GM23248 (cell line): ENCODE results near the gene MOV10L1. TPM values are rescaled to one million over a fixed set of nuclear protein-coding genes. Genes with fewer than 3 reads are reported as not detected.

Experiments used
- DNase-seq: peaks from one replicate; pipeline ENCODE4 v3.0.0-alpha.2; 2015
- H2AFZ ChIP-seq: fragments of 200-600 bp; sonication (generic); 2 replicates; pipeline ENCODE4 v1.6.1; 2016; ENCODE audit warnings: antibody characterized with exemption
- H3F3A ChIP-seq: fragments of 200-600 bp; sonication (generic); 2 replicates; pipeline ENCODE4 v1.6.1; 2016; ENCODE audit warnings: mild to moderate bottlenecking, antibody characterized with exemption, mixed run types; ENCODE audit not compliant: insufficient read depth
- H3K27ac ChIP-seq: fragments of 200-600 bp; sonication (generic); 2 replicates; pipeline ENCODE4 v1.5.1; 2016; ENCODE audit warnings: mild to moderate bottlenecking
- H3K27me3 ChIP-seq: fragments of 200-600 bp; sonication (generic); replicated peaks from 2 replicates; pipeline ENCODE4 v1.6.1; 2016; ENCODE audit warnings: mild to moderate bottlenecking; ENCODE audit not compliant: insufficient read depth
- H3K36me3 ChIP-seq: fragments of 200-600 bp; sonication (generic); 2 replicates; pipeline ENCODE4 v1.6.1; 2016; ENCODE audit warnings: low read depth, mild to moderate bottlenecking
- H3K4me1 ChIP-seq: fragments of 200-600 bp; sonication (generic); 2 replicates; pipeline ENCODE4 v1.6.1; 2016; ENCODE audit warnings: mild to moderate bottlenecking; ENCODE audit not compliant: insufficient read depth
- H3K4me2 ChIP-seq: fragments of 200-600 bp; sonication (generic); one replicate; pipeline ENCODE4 v1.6.1; 2016; ENCODE audit warnings: mild to moderate bottlenecking; ENCODE audit not compliant: unreplicated experiment
- H3K4me3 ChIP-seq: fragments of 200-600 bp; sonication (generic); 2 replicates; pipeline ENCODE4 v1.5.1; 2016; ENCODE audit warnings: mild to moderate bottlenecking
- H3K79me2 ChIP-seq: fragments of 200-600 bp; sonication (generic); 2 replicates; pipeline ENCODE4 v1.6.1; 2016; ENCODE audit warnings: mild to moderate bottlenecking; ENCODE audit not compliant: insufficient read depth
- H3K9ac ChIP-seq: fragments of 200-600 bp; sonication (generic); 2 replicates; pipeline ENCODE4 v1.6.1; 2016; ENCODE audit warnings: mild to moderate bottlenecking
- H3K9me2 ChIP-seq: fragments of 200-600 bp; sonication (generic); 2 replicates; pipeline ENCODE4 v1.6.1; 2016; ENCODE audit warnings: mixed run types, mild to moderate bottlenecking, moderate library complexity; ENCODE audit not compliant: insufficient read depth
- H3K9me3 ChIP-seq: fragments of 200-600 bp; sonication (generic); one replicate; pipeline ENCODE4 v1.6.1; 2017; ENCODE audit warnings: low read depth
- H4K20me1 ChIP-seq: fragments of 200-600 bp; sonication (generic); 2 replicates; pipeline ENCODE4 v1.6.0; 2016; ENCODE audit not compliant: insufficient read depth
- EZH2 ChIP-seq: fragments of 200-600 bp; sonication (generic); IDR thresholded peaks from 2 replicates; pipeline ENCODE4 v1.6.1; 2018; ENCODE audit warnings: antibody characterized with exemption, mild to moderate bottlenecking; ENCODE audit not compliant: insufficient read depth, poor library complexity, severe bottlenecking
- EZH2phosphoT487 ChIP-seq: fragments of 200-600 bp; sonication (generic); IDR thresholded peaks from 2 replicates; pipeline ENCODE4 v1.6.1; 2018; ENCODE audit warnings: antibody characterized with exemption, moderate library complexity, mild to moderate bottlenecking, low read depth; ENCODE audit not compliant: insufficient read depth
- WGBS, 2 experiments: methylation state at CpG; one replicate each; pipeline ENCODE4 v1.1.6; 2015 to 2017; ENCODE audit warnings: low lambda C conversion rate in 2 of 2, low coverage in 1 of 2; ENCODE audit errors: missing lambda C conversion rate in 2 of 2; 5-methylcytosine and 5-hydroxymethylcytosine counted together
- in situ Hi-C: fragments of 300-500 bp; cut with MboI; formaldehyde crosslinking; loops from 2 replicates; pipeline ENCODE4 v1.15.0; 2020
- polyA plus RNA-seq: library from polyadenylated mRNA; unstranded; fragments of >200 nt; fragmentation: Nextera tagmentation; extraction: Ambion mirVana; gene quantifications from 2 replicates; pipeline ENCODE4 v1.2.1, GENCODE V29; 2016
- total RNA-seq: library from RNA; depleted of rRNA; stranded (reverse); fragments of >200 nt; shearing (Covaris generic); gene quantifications from 2 replicates; pipeline ENCODE4 v1.2.3, GENCODE V29; 2014

The MOV10L1 gene
- total and polyA plus RNA-seq, 2 experiments from 2014 or later: not detected

DNA sequence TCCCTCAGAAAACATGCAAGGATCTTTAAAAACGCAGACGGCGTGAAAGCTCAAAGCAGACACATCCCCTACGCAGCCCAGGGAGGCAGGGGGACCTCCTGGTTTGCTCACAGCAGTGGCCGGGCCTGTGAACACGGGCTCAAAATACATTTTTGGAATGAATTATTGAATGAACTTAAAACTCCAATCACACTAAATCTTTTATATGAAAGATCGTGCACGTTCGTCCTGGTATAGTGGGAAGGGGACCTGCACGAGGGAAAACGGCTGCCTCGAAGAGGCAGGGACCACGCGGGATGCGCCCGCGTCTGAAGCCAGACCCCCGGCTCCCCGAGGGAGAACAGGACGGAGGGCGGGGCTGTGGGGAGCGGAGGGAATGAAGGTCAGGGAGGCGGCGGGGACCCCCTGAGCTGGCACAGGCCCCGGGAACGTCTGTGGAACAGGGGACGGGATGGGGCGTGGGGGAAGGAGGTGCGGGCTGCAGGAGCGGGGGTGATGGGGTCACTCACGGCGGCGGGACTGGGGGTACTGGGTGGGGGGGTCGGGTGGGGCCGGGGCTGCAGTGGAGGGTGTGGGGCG is 79.5 kb downstream of the MOV10L1 start:
- Histone ChIP-seq H2AFZ (no peak overlapping the region), H3K79me2 (no peaks in the 10 kb centered on the region), H3K9ac (no peak overlapping the region), H3K27me3 (peaks cover 17% of the 10 kb centered on the region), H3F3A (no peaks in the 10 kb centered on the region), H3K27ac (no peak overlapping the region), H3K9me2 (no peaks in the 10 kb centered on the region), H3K4me1 (no peaks in the 10 kb centered on the region), H3K36me3 (no peaks in the 10 kb centered on the region), H3K9me3 (no peaks in the 10 kb centered on the region), H3K4me2 (no peak overlapping the region), H3K4me3 (no peak overlapping the region), H4K20me1 (no peaks in the 10 kb centered on the region)
- in situ Hi-C loops: no loop called here
- WGBS, 2 experiments: 6 to 7% methylated on average over 24 to 36 of the region's 36 CpGs
- peak; percentile 16 for DNase-seq
- TF ChIP-seq EZH2 (peak; percentile 85), EZH2phosphoT487 (0 out of 2 replicates have a peak, but pooled peaks have one; percentile 56)

DNA sequence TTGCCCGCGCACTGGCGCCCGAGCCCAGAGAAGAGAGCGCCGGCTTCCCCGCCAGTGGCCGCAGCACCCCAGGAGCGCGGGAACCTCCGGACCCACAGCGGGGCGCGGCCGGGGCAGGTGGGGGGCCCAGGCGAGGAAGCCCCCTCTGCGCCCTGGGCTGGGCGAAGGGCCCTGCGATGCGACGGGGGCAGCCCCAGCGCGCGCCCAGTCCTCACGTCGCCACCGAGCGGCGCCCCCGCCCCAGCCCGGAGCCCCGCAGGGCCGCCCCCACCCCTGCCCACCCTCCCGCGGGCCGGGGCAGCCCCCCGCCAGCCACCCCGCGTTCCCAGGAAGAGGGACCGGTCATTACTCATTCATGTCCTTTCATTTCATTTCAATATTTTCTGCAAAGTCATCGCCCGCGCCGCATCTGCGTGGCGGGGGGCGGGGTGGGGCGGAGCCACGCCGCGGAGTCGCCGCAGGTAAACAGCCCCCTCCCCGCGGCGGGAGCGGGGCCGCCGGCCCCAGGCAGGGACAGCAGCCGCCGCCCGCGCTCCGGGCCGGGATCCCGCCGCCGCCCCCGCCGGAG is 80.1 kb downstream of the MOV10L1 start:
- in situ Hi-C loops: no loop called here
- Histone ChIP-seq H3K4me3 (peak overlapping the region; percentile 53), H3K9ac (no peak overlapping the region), H3K36me3 (no peaks in the 10 kb centered on the region), H3K4me1 (no peaks in the 10 kb centered on the region), H3F3A (no peaks in the 10 kb centered on the region), H3K9me2 (no peaks in the 10 kb centered on the region), H3K27me3 (peaks cover 17% of the 10 kb centered on the region), H3K79me2 (no peaks in the 10 kb centered on the region), H3K4me2 (no peak overlapping the region), H3K9me3 (no peaks in the 10 kb centered on the region), H2AFZ (no peak overlapping the region), H4K20me1 (no peaks in the 10 kb centered on the region), H3K27ac (no peak overlapping the region)
- TF ChIP-seq EZH2 (no peak), EZH2phosphoT487 (no peak)
- WGBS, 2 experiments: 0 to 2% methylated on average over 17 to 45 of the region's 70 CpGs
- peak; percentile 52 for DNase-seq

DNA sequence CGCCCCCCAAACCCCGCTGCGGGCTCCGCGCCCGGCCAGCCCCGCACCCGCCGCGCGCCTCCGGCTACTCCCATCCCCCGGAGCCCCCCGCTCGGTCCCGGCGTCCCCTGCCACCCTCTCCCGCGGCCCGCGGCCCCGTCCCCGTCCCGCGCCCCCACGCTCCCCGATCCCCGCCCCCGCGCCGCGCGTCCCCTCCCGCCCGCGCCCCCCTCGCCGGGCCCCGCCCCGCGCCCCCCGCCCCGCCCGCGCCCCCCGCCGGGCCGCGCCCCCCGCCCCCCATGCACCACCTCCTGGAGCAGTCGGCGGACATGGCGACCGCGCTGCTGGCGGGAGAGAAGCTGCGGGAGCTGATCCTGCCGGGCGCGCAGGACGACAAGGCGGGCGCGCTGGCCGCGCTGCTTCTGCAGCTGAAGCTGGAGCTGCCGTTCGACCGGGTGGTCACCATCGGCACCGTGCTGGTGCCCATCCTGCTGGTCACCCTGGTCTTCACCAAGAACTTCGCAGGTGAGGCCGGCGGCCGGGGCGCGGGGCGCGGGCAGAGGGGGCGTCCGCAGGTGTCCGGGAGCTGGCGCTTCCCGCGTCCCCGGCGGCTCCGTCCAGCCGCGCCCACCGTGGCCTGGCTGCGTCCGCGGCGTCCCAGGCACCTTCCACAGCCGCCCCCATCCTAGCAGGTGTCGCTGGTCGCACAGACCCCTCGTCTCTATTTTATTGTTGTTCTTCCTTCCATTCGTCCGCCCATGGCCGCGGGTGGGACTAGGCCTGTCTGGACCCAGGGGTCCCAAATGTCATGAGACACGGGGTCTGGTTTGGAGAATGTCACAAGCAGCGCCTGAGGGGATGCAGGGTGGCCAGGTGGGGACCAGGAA is 80.9 kb downstream of the MOV10L1 start, which contains the start of gene PANX2:
PANX2 (plus strand) TSS at position 279 of the 866 bp plus-strand sequence; CDS start at position 279, 0 bp downstream.
- Histone ChIP-seq H3K9me3 (no peaks in the 10 kb centered on the region), H3K27me3 (peaks cover 17% of the 10 kb centered on the region), H3K9me2 (no peaks in the 10 kb centered on the region), H3K36me3 (no peaks in the 10 kb centered on the region), H3K79me2 (no peaks in the 10 kb centered on the region), H3F3A (no peaks in the 10 kb centered on the region), H3K4me1 (no peaks in the 10 kb centered on the region), H3K9ac (no peak within 1 kb of the TSS), H3K27ac (no peak within 1 kb of the TSS), H3K4me2 (no peak within 1 kb of the TSS), H4K20me1 (no peaks in the 10 kb centered on the region), H2AFZ (no peak within 1 kb of the TSS), H3K4me3 (peak within 1 kb of the TSS; percentile 53)
- 17 to 23% methylated on average over 47 to 98 of the region's 105 CpGs for WGBS, 2 experiments
- DNase-seq: peak; percentile 48
- TF ChIP-seq EZH2phosphoT487 (0 out of 2 replicates have a peak, but pooled peaks have one; percentile 25), EZH2 (no peak)
- in situ Hi-C loops: no loop called here

DNA sequence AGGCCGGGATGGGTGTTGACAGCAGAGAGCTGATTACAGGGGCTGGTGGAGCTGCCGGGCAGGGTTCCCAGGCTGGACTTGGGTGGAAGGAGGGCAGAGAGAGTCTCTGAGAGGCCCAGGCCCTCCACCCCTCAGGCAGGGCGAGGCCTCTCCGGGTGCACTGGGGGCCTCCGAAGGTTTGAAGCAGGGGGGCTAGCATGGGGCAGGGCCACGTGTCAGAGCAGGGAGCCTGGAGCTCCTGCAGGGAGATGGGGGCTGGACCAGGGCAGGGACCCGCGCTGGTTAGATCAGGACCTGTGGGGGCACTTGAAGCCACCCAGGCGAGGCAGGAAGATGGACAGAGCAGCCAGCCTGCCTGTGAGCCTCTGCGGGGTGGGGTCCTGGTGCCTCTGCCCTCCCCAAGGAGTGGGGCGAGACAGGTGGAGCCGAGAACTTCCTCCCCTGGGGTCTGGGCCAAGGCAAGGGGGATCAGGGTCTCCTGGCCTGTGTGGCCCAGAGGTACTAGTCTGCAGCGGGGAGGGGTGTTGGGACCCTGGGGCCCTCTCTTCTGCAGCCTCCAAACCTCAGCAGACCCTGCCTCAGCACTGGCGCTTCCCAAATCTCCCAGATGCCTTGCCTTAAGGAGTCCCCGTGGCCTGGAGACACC is 81.6 kb downstream of the MOV10L1 start:
- H3K27ac ChIP-seq: no peak overlapping the region
- H4K20me1 ChIP-seq: no peaks in the 10 kb centered on the region
- no peaks in the 10 kb centered on the region for H3F3A ChIP-seq
- no peaks in the 10 kb centered on the region for H3K36me3 ChIP-seq
- no peak overlapping the region for H3K9ac ChIP-seq
- H3K9me2 ChIP-seq: no peaks in the 10 kb centered on the region
- no peaks in the 10 kb centered on the region for H3K79me2 ChIP-seq
- H3K4me1 ChIP-seq: no peaks in the 10 kb centered on the region
- in situ Hi-C loops: no loop called here
- H3K4me2 ChIP-seq: no peak overlapping the region
- WGBS, 2 experiments: 79 to 81% methylated on average over 15 of the region's 15 CpGs
- no peak overlapping the region for H3K4me3 ChIP-seq
- no peak for DNase-seq
- TF ChIP-seq EZH2 (no peak), EZH2phosphoT487 (no peak)
- peaks cover 17% of the 10 kb centered on the region for H3K27me3 ChIP-seq
- no peaks in the 10 kb centered on the region for H3K9me3 ChIP-seq
- no peak overlapping the region for H2AFZ ChIP-seq
